ENCODE measurements around the gene CD47. TPM values are rescaled to one million over a fixed set of nuclear protein-coding genes. Genes with fewer than 3 reads are reported as not detected.

CD47 gene
- total RNA-seq, 2 experiments from 2014 or later: 88.7 to 91.6 TPM

DNA sequence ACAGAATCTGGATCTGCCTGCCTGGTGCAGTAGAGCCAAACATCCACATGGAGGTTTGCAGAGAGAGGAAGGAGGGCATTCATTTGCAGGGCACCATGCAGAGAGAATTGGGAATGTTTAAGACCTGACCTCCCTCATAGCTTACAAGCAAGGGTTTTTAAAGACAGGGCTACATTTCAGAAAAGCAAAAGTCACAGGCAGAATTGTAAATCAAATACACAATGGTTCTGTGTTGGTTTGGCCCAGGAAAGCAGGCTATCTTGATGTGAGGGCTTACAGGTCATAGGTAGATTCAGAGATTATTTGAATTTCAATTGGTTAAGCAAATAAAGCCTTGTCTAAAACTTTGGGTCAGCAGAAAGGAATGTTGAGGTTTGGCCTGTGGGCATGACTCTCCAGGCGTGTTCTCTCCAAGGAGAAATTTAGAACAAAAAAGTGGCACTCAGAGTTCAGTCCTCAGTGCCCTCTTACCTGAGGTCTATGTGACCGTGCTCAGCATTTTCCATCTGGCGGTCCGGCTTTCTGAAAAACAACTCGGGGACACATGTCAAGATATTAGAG, 91.5 kb downstream of the CD47 start:
- TF ChIP-seq, protein P1, sequence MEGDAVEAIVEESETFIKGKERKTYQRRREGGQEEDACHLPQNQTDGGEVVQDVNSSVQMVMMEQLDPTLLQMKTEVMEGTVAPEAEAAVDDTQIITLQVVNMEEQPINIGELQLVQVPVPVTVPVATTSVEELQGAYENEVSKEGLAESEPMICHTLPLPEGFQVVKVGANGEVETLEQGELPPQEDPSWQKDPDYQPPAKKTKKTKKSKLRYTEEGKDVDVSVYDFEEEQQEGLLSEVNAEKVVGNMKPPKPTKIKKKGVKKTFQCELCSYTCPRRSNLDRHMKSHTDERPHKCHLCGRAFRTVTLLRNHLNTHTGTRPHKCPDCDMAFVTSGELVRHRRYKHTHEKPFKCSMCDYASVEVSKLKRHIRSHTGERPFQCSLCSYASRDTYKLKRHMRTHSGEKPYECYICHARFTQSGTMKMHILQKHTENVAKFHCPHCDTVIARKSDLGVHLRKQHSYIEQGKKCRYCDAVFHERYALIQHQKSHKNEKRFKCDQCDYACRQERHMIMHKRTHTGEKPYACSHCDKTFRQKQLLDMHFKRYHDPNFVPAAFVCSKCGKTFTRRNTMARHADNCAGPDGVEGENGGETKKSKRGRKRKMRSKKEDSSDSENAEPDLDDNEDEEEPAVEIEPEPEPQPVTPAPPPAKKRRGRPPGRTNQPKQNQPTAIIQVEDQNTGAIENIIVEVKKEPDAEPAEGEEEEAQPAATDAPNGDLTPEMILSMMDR (IDR thresholded peaks at IDR 0.05): no peak
- intact Hi-C loops (cut with micrococcal nuclease): no loop called here
- H3K4me1 Mint-ChIP-seq (ENCODE audit: low read depth): no peaks in the 10 kb centered on the region
- H3K27me3 Mint-ChIP-seq: no peaks in the 10 kb centered on the region
- DNase-seq (no peak), ATAC-seq (no peak)
- CTCF ChIA-PET: interaction anchor here (1.1 kb wide), 1 partner anchor 15 kb away, joined by 3 read pairs; no protein-coding TSS in a partner anchor
- no peaks in the 10 kb centered on the region for H3K36me3 Mint-ChIP-seq (ENCODE audit: low read depth)
- no peaks in the 10 kb centered on the region for H3K9me3 Mint-ChIP-seq
- POLR2A ChIA-PET: no interaction called here
- no peak overlapping the region for H3K27ac Mint-ChIP-seq
- H3K4me3 Mint-ChIP-seq: no peak overlapping the region

DNA sequence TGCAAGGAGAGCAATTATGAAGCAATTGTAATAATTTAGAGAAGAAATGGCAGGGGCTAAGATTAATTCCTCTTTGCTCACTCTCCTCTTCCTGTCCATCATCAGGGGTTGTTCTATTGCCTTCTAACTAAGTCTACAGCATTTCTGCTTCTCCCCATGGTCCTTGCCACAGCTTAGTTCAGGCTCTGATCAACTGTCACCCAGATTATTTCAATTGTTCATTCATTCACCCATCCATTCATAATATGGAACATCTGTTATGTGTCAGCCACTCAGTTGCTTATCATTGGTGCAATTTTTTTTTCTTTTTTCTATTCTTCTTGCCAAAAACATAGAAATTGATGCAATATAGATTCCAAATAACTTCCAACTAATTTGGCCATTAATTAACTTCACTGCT, 93.2 kb downstream of the CD47 start:
- ChIA-PET POLR2A (no interaction called here), CTCF (interaction anchor here (1.5 to 1.7 kb wide), 2 partner anchors 11 to 480 kb away, joined by 3 to 5 read pairs; no protein-coding TSS in a partner anchor)
- H3K27me3 Mint-ChIP-seq: no peaks in the 10 kb centered on the region
- no peaks in the 10 kb centered on the region for H3K36me3 Mint-ChIP-seq (ENCODE audit: low read depth)
- DNase-seq (no peak), ATAC-seq (no peak)
- H3K9me3 Mint-ChIP-seq: no peaks in the 10 kb centered on the region
- TF ChIP-seq, protein P1 (IDR thresholded peaks at IDR 0.05): no peak
- intact Hi-C loops (cut with micrococcal nuclease): no loop called here
- H3K4me3 Mint-ChIP-seq: no peak overlapping the region
- no peak overlapping the region for H3K27ac Mint-ChIP-seq
- H3K4me1 Mint-ChIP-seq (ENCODE audit: low read depth): no peaks in the 10 kb centered on the region

GRCh38 chr3:107995823-107996222, 95.0 kb downstream of the CD47 start:
- ChIA-PET POLR2A (interaction anchor here (0.6 kb wide), 1 partner anchor 92 kb away, joined by 3 read pairs; no protein-coding TSS in a partner anchor), CTCF (interaction anchor here (0.6 to 0.8 kb wide), 2 partner anchors 10 to 68 kb away, joined by 3 to 4 read pairs; no protein-coding TSS in a partner anchor)
- Mint-ChIP-seq H3K9me3 (no peaks in the 10 kb centered on the region), H3K27me3 (no peaks in the 10 kb centered on the region), H3K4me1 (ENCODE audit: low read depth) (no peaks in the 10 kb centered on the region), H3K4me3 (no peak overlapping the region), H3K36me3 (ENCODE audit: low read depth) (no peaks in the 10 kb centered on the region), H3K27ac (no peak overlapping the region)
- DNase-seq: no peak
- no peak for ATAC-seq
- TF ChIP-seq, protein P1 (IDR thresholded peaks at IDR 0.05): no peak
- intact Hi-C loops (cut with micrococcal nuclease): no loop called here

GRCh38 chr3:107994956-107995715, 95.7 kb downstream of the CD47 start:
- Mint-ChIP-seq H3K27ac (no peak overlapping the region), H3K4me3 (no peak overlapping the region), H3K9me3 (no peaks in the 10 kb centered on the region), H3K4me1 (ENCODE audit: low read depth) (no peaks in the 10 kb centered on the region), H3K36me3 (ENCODE audit: low read depth) (no peaks in the 10 kb centered on the region), H3K27me3 (no peaks in the 10 kb centered on the region)
- ChIA-PET CTCF (interaction anchor here (0.6 to 0.8 kb wide), 2 partner anchors 9 to 67 kb away, joined by 3 to 4 read pairs; no protein-coding TSS in a partner anchor), POLR2A (interaction anchor here (0.6 kb wide), 1 partner anchor 93 kb away, joined by 3 read pairs; no protein-coding TSS in a partner anchor)
- TF ChIP-seq, protein P1 (IDR thresholded peaks at IDR 0.05): no peak
- intact Hi-C loops (cut with micrococcal nuclease): no loop called here
- DNase-seq (no peak), ATAC-seq (no peak)

GRCh38 chr3:107994181-107994580, 96.7 kb downstream of the CD47 start:
- ChIA-PET CTCF (no interaction called here), POLR2A (no interaction called here)
- TF ChIP-seq, protein P1 (IDR thresholded peaks at IDR 0.05): no peak
- intact Hi-C loops (cut with micrococcal nuclease): no loop called here
- no peak overlapping the region for H3K27ac Mint-ChIP-seq
- H3K4me3 Mint-ChIP-seq: no peak overlapping the region
- DNase-seq (no peak), ATAC-seq (no peak)
- no peaks in the 10 kb centered on the region for H3K27me3 Mint-ChIP-seq
- peaks cover 2% of the 10 kb centered on the region for H3K4me1 Mint-ChIP-seq (ENCODE audit: low read depth)
- no peaks in the 10 kb centered on the region for H3K9me3 Mint-ChIP-seq
- no peaks in the 10 kb centered on the region for H3K36me3 Mint-ChIP-seq (ENCODE audit: low read depth)

Data from activated CD8-positive, alpha-beta T cell treated with anti-CD3 and anti-CD28 coated beads for 36 hours (primary cell).